HepG2 (cell line): ENCODE results near the gene ENG. TPM values are rescaled to one million over a fixed set of nuclear protein-coding genes. Genes with fewer than 3 reads are reported as not detected.

Experiments
- CEBPB ChIP-seq: IDR thresholded peaks from 2 replicates; pipeline ENCODE4 v1.6.1; 2011; ENCODE audit warnings: low read depth, low read length, improper control_type of control experiment, borderline replicate concordance
- DNMT1 ChIP-seq: sonication (generic); formaldehyde crosslinking; IDR thresholded peaks from 2 replicates; pipeline ENCODE4 v1.5.1; 2020; ENCODE audit warnings: mild to moderate bottlenecking, missing genetic modification reagents
- GPN1 ChIP-seq: sonication (generic); formaldehyde crosslinking; IDR thresholded peaks from 2 replicates; pipeline ENCODE4 v1.5.1; 2020; ENCODE audit warnings: missing genetic modification reagents, borderline replicate concordance
- KLF15 ChIP-seq: sonication (generic); formaldehyde crosslinking; IDR thresholded peaks from 2 replicates; pipeline ENCODE4 v1.8.1; 2023; ENCODE audit warnings: borderline replicate concordance, mild to moderate bottlenecking, inconsistent platforms, missing genetic modification reagents, mixed read lengths
- NR2C2 ChIP-seq: sonication (generic); formaldehyde crosslinking; IDR thresholded peaks from 2 replicates; pipeline ENCODE4 v1.4.0; 2020; ENCODE audit warnings: missing genetic modification reagents, mild to moderate bottlenecking, moderate library complexity, borderline replicate concordance
- PCBP2 ChIP-seq: fragments of 200-400 bp; formaldehyde crosslinking; optimal IDR thresholded peaks from 2 replicates; pipeline ENCODE3; 2018; ENCODE audit warnings: low read length, low read depth; ENCODE audit not compliant: poor library complexity, severe bottlenecking
- PHF21A ChIP-seq: sonication (generic); formaldehyde crosslinking; IDR thresholded peaks from 2 replicates; pipeline ENCODE4 v1.5.0; 2020; ENCODE audit warnings: mild to moderate bottlenecking, missing genetic modification reagents
- TCF7 ChIP-seq: sonication (generic); IDR thresholded peaks from 2 replicates; pipeline ENCODE4 v1.6.1; 2016; ENCODE audit warnings: antibody characterized with exemption, low read depth
- TOE1 ChIP-seq: sonication (generic); formaldehyde crosslinking; IDR thresholded peaks from 2 replicates; pipeline ENCODE4 v1.4.0; 2020; ENCODE audit warnings: mild to moderate bottlenecking, missing genetic modification reagents
- ZNF335 ChIP-seq: sonication (generic); formaldehyde crosslinking; IDR thresholded peaks from 2 replicates; pipeline ENCODE4 v1.4.0; 2020; ENCODE audit warnings: missing genetic modification reagents
- ZNF512 ChIP-seq: sonication (generic); formaldehyde crosslinking; IDR thresholded peaks from 2 replicates; pipeline ENCODE4 v1.4.0; 2020; ENCODE audit warnings: mild to moderate bottlenecking, missing genetic modification reagents
- ZNF552 ChIP-seq: sonication (generic); formaldehyde crosslinking; IDR thresholded peaks from 2 replicates; pipeline ENCODE4 v1.9.0; 2022; ENCODE audit warnings: missing genetic modification reagents, mild to moderate bottlenecking, borderline replicate concordance
- ZNF577 ChIP-seq: sonication (generic); formaldehyde crosslinking; IDR thresholded peaks from 2 replicates; pipeline ENCODE4 v1.4.0; 2020; ENCODE audit warnings: mild to moderate bottlenecking, low read depth, missing genetic modification reagents, borderline replicate concordance
- ZNF678 ChIP-seq: sonication (generic); formaldehyde crosslinking; IDR thresholded peaks from 2 replicates; pipeline ENCODE4 v1.4.0; 2020; ENCODE audit warnings: mild to moderate bottlenecking, missing genetic modification reagents
- ZNF7 ChIP-seq: IDR thresholded peaks from 2 replicates; pipeline ENCODE4 v1.6.1; 2016; ENCODE audit warnings: missing biosample characterization, missing genetic modification reagents
- ZNF737 ChIP-seq: sonication (generic); formaldehyde crosslinking; IDR thresholded peaks from 2 replicates; pipeline ENCODE4 v1.5.0; 2020; ENCODE audit warnings: missing genetic modification reagents, mild to moderate bottlenecking, borderline replicate concordance
- ZSCAN20 ChIP-seq: sonication (generic); formaldehyde crosslinking; IDR thresholded peaks from 2 replicates; pipeline ENCODE4 v1.4.0; 2020; ENCODE audit warnings: missing genetic modification reagents, mild to moderate bottlenecking, borderline replicate concordance
- ZSCAN25 ChIP-seq: sonication (generic); formaldehyde crosslinking; IDR thresholded peaks from 2 replicates; pipeline ENCODE4 v1.8.0; 2022; ENCODE audit warnings: mild to moderate bottlenecking, missing genetic modification reagents
- polyA plus RNA-seq, 8 experiments: library from polyadenylated mRNA; depleted of rRNA in 3 of 8; stranded (reverse) in 7 of 8; unstranded in 1 of 8; fragments of >200 nt; fragmentation: Illumina TruSeq in 4 of 8; extraction: Trizol in 4 of 8; gene quantifications; 2 replicates each; pipeline versions ENCODE4 v1.2.1 to v1.2.3, GENCODE V29; 2011 to 2016; ENCODE audit warnings: low read depth in 4 of 8, missing spikeins in 1 of 8, mixed read lengths in 1 of 8; ENCODE audit not compliant: insufficient read depth in 1 of 8
- total RNA-seq, 5 experiments: library from RNA; depleted of rRNA; stranded (reverse); fragments of >200 nt; fragmentation: Illumina TruSeq; extraction: Trizol; gene quantifications; 2 replicates each; pipeline ENCODE4 v1.2.3, GENCODE V29; 2016; ENCODE audit warnings: low read depth in 1 of 5
- TF ChIP-seq, protein P1 (sequence below), 2 experiments: fragments of 450-650 bp in 1 of 2; sonication (generic) in 1 of 2; formaldehyde crosslinking; IDR thresholded peaks; 2 replicates each; pipeline versions ENCODE4 v1.5.0 to v1.8.0; 2020 to 2022; ENCODE audit warnings: mild to moderate bottlenecking in 1 of 2, missing genetic modification reagents in 1 of 2
- TF ChIP-seq, protein P2 (sequence below): sonication (generic); formaldehyde crosslinking; IDR thresholded peaks from 2 replicates; pipeline ENCODE4 v1.4.0; 2020; ENCODE audit warnings: mild to moderate bottlenecking, missing genetic modification reagents, borderline replicate concordance
- TF ChIP-seq, protein P3 (sequence below): sonication (generic); formaldehyde crosslinking; IDR thresholded peaks from 2 replicates; pipeline ENCODE4 v1.5.1; 2020; ENCODE audit warnings: mild to moderate bottlenecking, missing genetic modification reagents, borderline replicate concordance

The ENG gene
- total and polyA plus RNA-seq, 2 of the 13 experiments (the other 11 are each of a cell fraction or from before 2014, with no cell fraction given) = 0.02 to 1.1 TPM

DNA sequence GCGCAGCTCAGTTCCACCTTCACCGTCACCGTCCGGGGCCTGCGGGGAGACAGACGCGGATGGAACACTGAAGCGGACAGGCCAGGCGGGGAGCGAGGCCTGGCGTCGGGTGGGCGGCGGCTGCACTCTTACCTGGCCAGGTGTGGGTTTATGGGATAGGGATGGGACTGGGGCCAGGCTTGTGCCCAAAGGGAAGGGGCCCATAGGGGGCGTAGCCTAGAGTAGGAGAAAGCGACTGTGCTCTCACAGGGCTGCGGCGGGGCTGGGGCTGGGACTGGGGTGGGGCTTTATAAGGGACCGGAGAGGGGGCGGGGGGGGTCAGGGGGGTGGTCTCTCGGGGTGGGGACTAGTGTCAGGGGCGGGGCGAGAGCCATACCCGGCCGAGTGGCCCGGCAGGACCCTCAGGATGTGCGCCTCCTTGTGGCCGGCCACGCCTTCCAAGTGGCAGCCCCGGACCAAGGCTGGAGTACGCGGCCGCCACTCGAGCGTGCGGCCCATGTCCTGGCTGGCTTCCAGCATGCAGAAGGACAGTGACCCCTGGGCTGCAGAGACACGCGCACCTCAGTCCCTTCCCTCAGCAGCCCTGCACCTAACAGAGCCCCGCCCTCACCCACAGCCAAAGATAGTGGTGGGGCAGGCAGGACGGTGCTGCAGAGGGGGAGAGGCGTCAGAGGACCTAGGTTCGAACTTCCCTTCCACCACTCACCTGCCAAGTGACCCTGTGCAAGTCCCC, 29.0 kb downstream of the ENG start (continued):
- no peak for TF ChIP-seq PCBP2
- TF ChIP-seq, protein P1, sequence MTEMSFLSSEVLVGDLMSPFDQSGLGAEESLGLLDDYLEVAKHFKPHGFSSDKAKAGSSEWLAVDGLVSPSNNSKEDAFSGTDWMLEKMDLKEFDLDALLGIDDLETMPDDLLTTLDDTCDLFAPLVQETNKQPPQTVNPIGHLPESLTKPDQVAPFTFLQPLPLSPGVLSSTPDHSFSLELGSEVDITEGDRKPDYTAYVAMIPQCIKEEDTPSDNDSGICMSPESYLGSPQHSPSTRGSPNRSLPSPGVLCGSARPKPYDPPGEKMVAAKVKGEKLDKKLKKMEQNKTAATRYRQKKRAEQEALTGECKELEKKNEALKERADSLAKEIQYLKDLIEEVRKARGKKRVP (CRISPR knock-in tag; IDR thresholded peaks at IDR 0.05) = no peak
- no peak for TF ChIP-seq ZNF512 (CRISPR knock-in tag)
- TF ChIP-seq TCF7 = no peak
- no peak for TF ChIP-seq PHF21A
- TF ChIP-seq ZSCAN25 (CRISPR knock-in tag) = peak; percentile 99
- no peak for TF ChIP-seq ZNF577 (CRISPR knock-in tag)
- no peak for TF ChIP-seq NR2C2 (CRISPR knock-in tag)
- TF ChIP-seq, protein P2, sequence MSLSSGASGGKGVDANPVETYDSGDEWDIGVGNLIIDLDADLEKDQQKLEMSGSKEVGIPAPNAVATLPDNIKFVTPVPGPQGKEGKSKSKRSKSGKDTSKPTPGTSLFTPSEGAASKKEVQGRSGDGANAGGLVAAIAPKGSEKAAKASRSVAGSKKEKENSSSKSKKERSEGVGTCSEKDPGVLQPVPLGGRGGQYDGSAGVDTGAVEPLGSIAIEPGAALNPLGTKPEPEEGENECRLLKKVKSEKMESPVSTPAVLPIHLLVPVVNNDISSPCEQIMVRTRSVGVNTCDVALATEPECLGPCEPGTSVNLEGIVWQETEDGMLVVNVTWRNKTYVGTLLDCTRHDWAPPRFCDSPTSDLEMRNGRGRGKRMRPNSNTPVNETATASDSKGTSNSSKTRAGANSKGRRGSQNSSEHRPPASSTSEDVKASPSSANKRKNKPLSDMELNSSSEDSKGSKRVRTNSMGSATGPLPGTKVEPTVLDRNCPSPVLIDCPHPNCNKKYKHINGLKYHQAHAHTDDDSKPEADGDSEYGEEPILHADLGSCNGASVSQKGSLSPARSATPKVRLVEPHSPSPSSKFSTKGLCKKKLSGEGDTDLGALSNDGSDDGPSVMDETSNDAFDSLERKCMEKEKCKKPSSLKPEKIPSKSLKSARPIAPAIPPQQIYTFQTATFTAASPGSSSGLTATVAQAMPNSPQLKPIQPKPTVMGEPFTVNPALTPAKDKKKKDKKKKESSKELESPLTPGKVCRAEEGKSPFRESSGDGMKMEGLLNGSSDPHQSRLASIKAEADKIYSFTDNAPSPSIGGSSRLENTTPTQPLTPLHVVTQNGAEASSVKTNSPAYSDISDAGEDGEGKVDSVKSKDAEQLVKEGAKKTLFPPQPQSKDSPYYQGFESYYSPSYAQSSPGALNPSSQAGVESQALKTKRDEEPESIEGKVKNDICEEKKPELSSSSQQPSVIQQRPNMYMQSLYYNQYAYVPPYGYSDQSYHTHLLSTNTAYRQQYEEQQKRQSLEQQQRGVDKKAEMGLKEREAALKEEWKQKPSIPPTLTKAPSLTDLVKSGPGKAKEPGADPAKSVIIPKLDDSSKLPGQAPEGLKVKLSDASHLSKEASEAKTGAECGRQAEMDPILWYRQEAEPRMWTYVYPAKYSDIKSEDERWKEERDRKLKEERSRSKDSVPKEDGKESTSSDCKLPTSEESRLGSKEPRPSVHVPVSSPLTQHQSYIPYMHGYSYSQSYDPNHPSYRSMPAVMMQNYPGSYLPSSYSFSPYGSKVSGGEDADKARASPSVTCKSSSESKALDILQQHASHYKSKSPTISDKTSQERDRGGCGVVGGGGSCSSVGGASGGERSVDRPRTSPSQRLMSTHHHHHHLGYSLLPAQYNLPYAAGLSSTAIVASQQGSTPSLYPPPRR (CRISPR knock-in tag) = peak; percentile 17; the same call in 1 of the 2 replicates
- no peak for TF ChIP-seq ZNF7 (CRISPR knock-in tag)
- TF ChIP-seq, protein P3, sequence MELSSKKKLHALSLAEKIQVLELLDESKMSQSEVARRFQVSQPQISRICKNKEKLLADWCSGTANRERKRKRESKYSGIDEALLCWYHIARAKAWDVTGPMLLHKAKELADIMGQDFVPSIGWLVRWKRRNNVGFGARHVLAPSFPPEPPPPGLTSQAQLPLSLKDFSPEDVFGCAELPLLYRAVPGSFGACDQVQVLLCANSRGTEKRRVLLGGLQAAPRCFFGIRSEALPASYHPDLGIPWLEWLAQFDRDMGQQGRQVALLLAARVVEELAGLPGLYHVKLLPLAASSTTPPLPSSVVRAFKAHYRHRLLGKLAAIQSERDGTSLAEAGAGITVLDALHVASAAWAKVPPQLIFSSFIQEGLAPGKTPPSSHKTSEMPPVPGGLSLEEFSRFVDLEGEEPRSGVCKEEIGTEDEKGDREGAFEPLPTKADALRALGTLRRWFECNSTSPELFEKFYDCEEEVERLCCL (CRISPR knock-in tag) = no peak
- no peak for TF ChIP-seq DNMT1
- TF ChIP-seq ZNF335 (CRISPR knock-in tag) = no peak
- TF ChIP-seq ZSCAN20 (CRISPR knock-in tag) = no peak
- TF ChIP-seq ZNF737 = no peak
- no peak for TF ChIP-seq CEBPB
- TF ChIP-seq TOE1 (CRISPR knock-in tag) = no peak
- TF ChIP-seq ZNF552 (CRISPR knock-in tag) = no peak
- no peak for TF ChIP-seq GPN1 (CRISPR knock-in tag)
- no peak for TF ChIP-seq ZNF678 (CRISPR knock-in tag)
- TF ChIP-seq KLF15 (CRISPR knock-in tag) = no peak
